NCI-H526 treated with DMSO at 0.1 percent for 48 hours (cell line): Measurements from ENCODE around the gene COL4A1.

Experiments used
- DNase-seq: peaks from one replicate; lab custom pipeline; 2025; lab: John Stamatoyannopoulos, UW

COL4A1 gene

DNA sequence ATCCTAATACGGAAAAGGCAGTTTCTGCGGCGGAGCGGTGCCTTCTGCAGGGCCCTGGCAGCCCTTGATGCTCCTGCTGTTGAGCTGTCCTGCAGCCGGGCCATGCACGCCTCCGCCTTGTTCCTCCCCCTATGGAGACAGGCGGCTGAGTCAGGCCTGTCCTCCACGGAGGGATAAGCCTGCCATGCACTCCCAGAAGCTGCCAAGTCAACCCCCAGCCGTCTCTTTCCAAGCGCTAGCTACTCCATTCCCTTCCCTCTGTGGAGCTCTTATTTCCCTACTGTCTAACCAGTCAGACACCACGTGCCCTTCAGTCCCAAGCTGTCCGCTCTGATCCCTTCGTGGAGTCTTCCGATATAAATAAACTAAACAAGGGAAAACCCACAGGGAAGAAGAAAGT lies 197.0 kb downstream of the COL4A1 start:
- no peak for DNase-seq

GRCh38 chr13:110109140-110109783 lies 197.7 kb downstream of the COL4A1 start:
- DNase-seq: no peak

GRCh38 chr13:110108348-110109139 lies 198.4 kb downstream of the COL4A1 start:
- DNase-seq: peak; percentile 54

DNA sequence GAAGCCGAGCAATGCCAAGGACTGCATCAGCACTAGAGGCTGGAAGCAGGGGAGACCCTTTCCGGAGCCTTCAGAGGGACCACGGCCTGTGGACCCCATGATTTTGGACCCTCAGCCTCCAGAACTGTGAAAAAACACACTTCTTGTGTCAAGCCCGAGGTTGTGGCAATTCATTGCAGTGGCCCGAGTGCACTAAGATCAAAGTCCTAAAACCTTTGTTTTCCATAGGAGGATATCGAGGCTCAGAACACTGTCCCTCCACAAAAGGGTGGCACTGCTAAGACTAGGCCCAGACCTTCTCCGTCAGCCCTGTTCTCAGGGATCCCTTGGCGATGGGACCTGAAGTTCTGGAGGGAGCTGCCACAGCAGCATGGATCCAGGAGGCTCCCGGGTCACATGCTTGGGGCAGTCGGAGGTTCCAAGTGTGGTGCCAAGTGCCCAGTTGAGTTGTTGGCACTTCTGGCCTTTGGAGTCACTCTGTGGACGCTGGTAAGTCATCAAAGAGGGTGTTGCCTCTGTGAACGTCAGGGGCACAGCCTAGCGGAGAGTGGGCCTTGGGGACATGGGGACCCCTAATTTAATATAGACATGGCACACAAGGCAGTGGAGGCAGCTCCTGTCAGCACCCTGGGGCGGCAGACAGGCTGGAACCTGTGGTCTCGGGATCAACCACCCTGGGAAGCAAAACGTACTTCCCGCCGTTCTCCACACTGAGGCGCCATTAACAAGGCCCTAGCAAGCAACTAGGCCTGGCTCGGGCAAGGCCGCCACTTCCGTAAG lies 199.2 kb downstream of the COL4A1 start:
- DNase-seq: no peak

- DNase-seq: no peak
Measured at GRCh38 chr13:110106726-110107125, 200.2 kb downstream of the COL4A1 start.

- no peak for DNase-seq
Measured at GRCh38 chr13:110105136-110105535, 201.8 kb downstream of the COL4A1 start.

- DNase-seq: no peak
Measured at GRCh38 chr13:110103534-110103933, 203.4 kb downstream of the COL4A1 start.

DNA sequence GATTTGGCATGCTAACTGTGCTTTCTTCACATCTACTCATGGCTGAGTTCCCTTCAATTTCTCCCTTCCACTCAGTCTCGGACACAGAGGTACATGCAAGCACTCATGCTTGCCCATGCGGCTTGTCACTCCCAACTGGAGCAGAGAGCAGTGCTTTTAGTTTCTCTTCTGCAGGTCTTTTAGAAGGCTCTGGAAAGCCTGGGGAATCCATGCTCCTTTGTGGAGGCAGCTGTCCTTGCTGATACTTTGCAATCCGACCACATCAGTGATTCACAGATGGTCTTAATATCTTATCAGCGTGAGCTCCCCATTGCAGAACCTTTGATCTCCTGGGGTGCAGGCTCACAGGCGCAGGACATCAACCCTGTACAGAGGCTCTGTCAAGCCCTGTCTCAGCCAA lies 203.9 kb downstream of the COL4A1 start:
- DNase-seq: no peak

DNA sequence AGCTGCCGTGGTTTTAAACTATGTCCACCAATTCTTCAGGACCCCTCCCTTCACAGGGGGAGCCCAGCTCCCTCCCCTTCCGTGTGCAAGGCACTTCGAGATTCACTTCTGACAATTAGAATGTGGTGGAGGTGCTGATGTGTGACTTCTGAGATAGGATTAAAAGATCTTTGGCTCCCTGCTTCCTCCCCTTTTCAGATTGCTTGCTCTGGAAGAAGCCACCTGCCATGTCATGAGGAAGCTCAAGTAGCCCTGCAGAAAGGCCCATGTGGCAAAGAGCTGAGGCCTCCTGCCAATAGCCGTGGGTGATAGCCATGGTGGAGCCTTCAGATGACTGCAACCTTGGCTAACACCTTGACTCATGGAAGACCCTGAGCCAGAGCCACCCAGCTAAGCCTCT lies 204.9 kb downstream of the COL4A1 start:
- no peak for DNase-seq

GRCh38 chr13:110099922-110100321 lies 207.0 kb downstream of the COL4A1 start:
- no peak for DNase-seq
